H9 (cell line): ENCODE measurements around the gene LIN9. TPM values are rescaled to one million over a fixed set of nuclear protein-coding genes. Genes with fewer than 3 reads are reported as not detected.

Experiments
- DNase-seq: peaks from one replicate; pipeline ENCODE4 v3.0.0-alpha.2; 2017
- H2AFZ ChIP-seq: one replicate; pipeline ENCODE4 v1.6.1; 2013; ENCODE audit warnings: mild to moderate bottlenecking, low read length, control low read depth, moderate library complexity
- H2AK5ac ChIP-seq: 2 replicates; pipeline ENCODE4 v1.6.1; 2013; ENCODE audit warnings: low read length, control low read depth, mixed read lengths; ENCODE audit not compliant: insufficient read length
- H2BK120ac ChIP-seq: one replicate; pipeline ENCODE4 v1.6.1; 2013; ENCODE audit warnings: low read depth, mild to moderate bottlenecking, low read length, control low read depth, inconsistent platforms; ENCODE audit not compliant: poor library complexity, severe bottlenecking
- H2BK12ac ChIP-seq: 2 replicates; pipeline ENCODE4 v1.6.1; 2013; ENCODE audit warnings: low read length, control low read depth, mixed read lengths, low read depth; ENCODE audit not compliant: insufficient read length
- H2BK15ac ChIP-seq: 2 replicates; pipeline ENCODE4 v1.6.1; 2013; ENCODE audit warnings: low read depth, low read length, control low read depth
- H2BK20ac ChIP-seq: one replicate; pipeline ENCODE4 v1.6.1; 2013; ENCODE audit warnings: low read depth, mild to moderate bottlenecking, low read length, control low read depth, inconsistent platforms; ENCODE audit not compliant: poor library complexity, severe bottlenecking
- H2BK5ac ChIP-seq: 2 replicates; pipeline ENCODE4 v1.6.1; 2013; ENCODE audit warnings: low read length, control low read depth, mixed read lengths; ENCODE audit not compliant: insufficient read length
- H3K14ac ChIP-seq: 2 replicates; pipeline ENCODE4 v1.6.1; 2013; ENCODE audit warnings: low read length, control low read depth; ENCODE audit not compliant: insufficient read depth
- H3K18ac ChIP-seq: 2 replicates; pipeline ENCODE4 v1.6.1; 2013; ENCODE audit warnings: low read depth, mild to moderate bottlenecking, mixed read lengths, low read length, control low read depth; ENCODE audit not compliant: insufficient read length
- H3K23ac ChIP-seq: 2 replicates; pipeline ENCODE4 v1.6.1; 2013; ENCODE audit warnings: low read length, control low read depth, mixed read lengths, low read depth; ENCODE audit not compliant: insufficient read length
- H3K23me2 ChIP-seq: 2 replicates; pipeline ENCODE4 v1.6.1; 2013; ENCODE audit warnings: low read depth, mild to moderate bottlenecking, mixed read lengths, low read length, control low read depth; ENCODE audit not compliant: insufficient read length, poor library complexity, severe bottlenecking
- H3K27ac ChIP-seq: 2 replicates; pipeline ENCODE4 v1.5.1; 2013; ENCODE audit warnings: low read length, control low read depth, mixed read lengths, low read depth; ENCODE audit not compliant: insufficient read length
- H3K27me3 ChIP-seq: 2 replicates; pipeline ENCODE4 v1.6.1; 2013; ENCODE audit warnings: low read length, control low read depth, inconsistent platforms; ENCODE audit not compliant: insufficient read depth
- H3K4ac ChIP-seq: 2 replicates; pipeline ENCODE4 v1.6.1; 2013; ENCODE audit warnings: low read depth, mild to moderate bottlenecking, control low read depth, inconsistent platforms, low read length, moderate library complexity
- H3K4me1 ChIP-seq: 2 replicates; pipeline ENCODE4 v1.6.1; 2013; ENCODE audit warnings: low read length, control low read depth, inconsistent platforms; ENCODE audit not compliant: insufficient read depth
- H3K4me2 ChIP-seq: 2 replicates; pipeline ENCODE4 v1.6.1; 2013; ENCODE audit warnings: low read length, control low read depth, mixed read lengths; ENCODE audit not compliant: insufficient read length, insufficient read depth
- H3K56ac ChIP-seq: 2 replicates; pipeline ENCODE4 v1.6.1; 2013; ENCODE audit warnings: low read depth, mild to moderate bottlenecking, mixed read lengths, low read length, control low read depth; ENCODE audit not compliant: insufficient read length
- H3K79me1 ChIP-seq: 2 replicates; pipeline ENCODE4 v1.6.1; 2013; ENCODE audit warnings: low read depth, mild to moderate bottlenecking, moderate library complexity, low read length, control low read depth, inconsistent platforms; ENCODE audit not compliant: insufficient read depth, poor library complexity, severe bottlenecking
- H3K79me2 ChIP-seq: 2 replicates; pipeline ENCODE4 v1.6.1; 2013; ENCODE audit warnings: low read length, control low read depth, inconsistent platforms; ENCODE audit not compliant: insufficient read depth
- H3K9ac ChIP-seq: 2 replicates; pipeline ENCODE4 v1.6.1; 2013; ENCODE audit warnings: low read length, control low read depth, mixed read lengths; ENCODE audit not compliant: insufficient read length; ENCODE audit errors: extremely low read depth
- H3K9me3 ChIP-seq: one replicate; pipeline ENCODE4 v1.6.1; 2013; ENCODE audit warnings: low read depth, low read length, inconsistent platforms; ENCODE audit not compliant: control insufficient read depth
- H3T11ph ChIP-seq: one replicate; pipeline ENCODE4 v1.6.1; 2013; ENCODE audit warnings: mild to moderate bottlenecking, low read length, control low read depth, inconsistent platforms
- H4K20me1 ChIP-seq: one replicate; pipeline ENCODE4 v1.6.1; 2013; ENCODE audit not compliant: control insufficient read depth, insufficient read length, insufficient read depth
- H4K5ac ChIP-seq: 2 replicates; pipeline ENCODE4 v1.6.1; 2013; ENCODE audit warnings: low read depth, mild to moderate bottlenecking, mixed read lengths, low read length, control low read depth; ENCODE audit not compliant: insufficient read length
- H4K8ac ChIP-seq: replicated peaks from 2 replicates; pipeline ENCODE4 v1.6.1; 2013; ENCODE audit warnings: low read length, control low read depth, mixed read lengths, low read depth; ENCODE audit not compliant: insufficient read length
- H4K91ac ChIP-seq: 2 replicates; pipeline ENCODE4 v1.6.1; 2013; ENCODE audit warnings: low read depth, mild to moderate bottlenecking, moderate library complexity, mixed read lengths, low read length, control low read depth; ENCODE audit not compliant: insufficient read length
- H3K27ac Mint-ChIP-seq, 3 experiments: 2 replicates in 2 of 3; 3 replicates in 1 of 3; pipeline ENCODE4 v1.8.0; 2020 to 2021; ENCODE audit warnings: mixed read lengths in 3 of 3, mild to moderate bottlenecking in 1 of 3, moderate library complexity in 1 of 3
- H3K27me3 Mint-ChIP-seq: 2 replicates; pipeline ENCODE4 v1.8.0; 2021; ENCODE audit warnings: low read depth, mild to moderate bottlenecking, moderate library complexity, mixed read lengths
- H3K36me3 Mint-ChIP-seq, 3 experiments: 2 replicates in 2 of 3; 3 replicates in 1 of 3; pipeline ENCODE4 v1.8.0; 2020 to 2021; ENCODE audit warnings: low read depth in 3 of 3, mixed read lengths in 3 of 3; ENCODE audit not compliant: insufficient read depth in 1 of 3
- H3K4me1 Mint-ChIP-seq, 2 experiments: 2 replicates each; pipeline ENCODE4 v1.8.0; 2020; ENCODE audit warnings: mixed read lengths in 2 of 2
- H3K4me3 Mint-ChIP-seq, 2 experiments: 2 replicates in 1 of 2; 3 replicates in 1 of 2; pipeline ENCODE4 v1.8.0; 2020 to 2021; ENCODE audit warnings: mild to moderate bottlenecking in 2 of 2, mixed read lengths in 2 of 2, moderate library complexity in 1 of 2
- H3K9me3 Mint-ChIP-seq, 2 experiments: 2 replicates in 1 of 2; 3 replicates in 1 of 2; pipeline ENCODE4 v1.8.0; 2020; ENCODE audit warnings: mild to moderate bottlenecking in 2 of 2, mixed read lengths in 2 of 2, moderate library complexity in 1 of 2
- CTCF ChIP-seq: fragments of 200-600 bp; sonication (generic); conservative IDR thresholded peaks from 3 replicates; pipeline ENCODE4 v1.8.0; 2021; ENCODE audit warnings: antibody characterized with exemption, mild to moderate bottlenecking
- WGBS: extraction: QIAGEN DNeasy Blood & Tissue Kit; methylation state at CpG from one replicate; pipeline ENCODE4 v1.1.7; 2013; ENCODE audit warnings: missing lambda C conversion rate, low lambda C conversion rate, mixed read lengths; ENCODE audit not compliant: insufficient read length; ENCODE audit errors: extremely low coverage; 5-methylcytosine and 5-hydroxymethylcytosine counted together
- total RNA-seq: library from RNA; stranded (reverse); gene quantifications from 2 replicates; pipeline ENCODE4 v1.2.1, GENCODE V29; 2021

LIN9 gene
- total RNA-seq, 1 experiment from 2014 or later, result 9.5 TPM

GRCh38 chr1:226276077-226276682 is 32.8 kb downstream of the LIN9 start:
- H3K27ac Mint-ChIP-seq, result no peak overlapping the region
- no CpG with 5 or more reads among the region's 3 CpGs for WGBS
- no peaks in the 10 kb centered on the region for H3K79me1 ChIP-seq

More at GRCh38 chr1:226276077-226276682, 32.8 kb downstream of the LIN9 start:
- no peaks in the 10 kb centered on the region for H3K4me1 Mint-ChIP-seq
- Histone ChIP-seq H3K27ac (no peak overlapping the region), H3K23me2 (no peaks in the 10 kb centered on the region), H3K4ac (no peak overlapping the region), H3K4me2 (no peak overlapping the region), H2BK20ac (no peak overlapping the region), H2AFZ (no peak overlapping the region), H3T11ph (no peak overlapping the region), H3K23ac (no peak overlapping the region), H4K20me1 (no peaks in the 10 kb centered on the region), H3K56ac (no peak overlapping the region), H2AK5ac (no peak overlapping the region), H2BK120ac (no peak overlapping the region), H4K8ac (no peak overlapping the region), H4K5ac (no peak overlapping the region), H3K14ac (no peak overlapping the region), H2BK15ac (no peak overlapping the region), H3K9me3 (no peaks in the 10 kb centered on the region), H3K27me3 (no peaks in the 10 kb centered on the region), H3K9ac (no peak overlapping the region), H4K91ac (no peak overlapping the region), H3K18ac (no peak overlapping the region), H2BK12ac (no peak overlapping the region), H2BK5ac (no peak overlapping the region), H3K4me1 (no peaks in the 10 kb centered on the region), H3K79me2 (no peaks in the 10 kb centered on the region)
- no peak for TF ChIP-seq CTCF
- no peak for DNase-seq
- no peak overlapping the region for H3K4me3 Mint-ChIP-seq
- H3K27me3 Mint-ChIP-seq, result no peaks in the 10 kb centered on the region
- H3K36me3 Mint-ChIP-seq, result peaks cover 4 to 23% (median 23%) of the 10 kb centered on the region in 3 experiments; a peak in 6 of 7 replicates
- H3K9me3 Mint-ChIP-seq, result no peaks in the 10 kb centered on the region
